PC-3 (cell line): ENCODE measurements around the gene OPHN1.

Experiments
- EZH2 ChIP-seq: fragments of 300-600 bp; sonication (generic); IDR thresholded peaks from one replicate; pipeline ENCODE4 v1.6.1; 2017; ENCODE audit warnings: antibody characterized with exemption, mild to moderate bottlenecking, low read length; ENCODE audit not compliant: unreplicated experiment
- TF ChIP-seq, protein P1 (sequence below): fragments of 300-600 bp; sonication (generic); conservative IDR thresholded peaks from 2 replicates; pipeline ENCODE4 v1.5.1; 2017; ENCODE audit warnings: antibody characterized with exemption, low read depth, mild to moderate bottlenecking, low read length

DNA sequence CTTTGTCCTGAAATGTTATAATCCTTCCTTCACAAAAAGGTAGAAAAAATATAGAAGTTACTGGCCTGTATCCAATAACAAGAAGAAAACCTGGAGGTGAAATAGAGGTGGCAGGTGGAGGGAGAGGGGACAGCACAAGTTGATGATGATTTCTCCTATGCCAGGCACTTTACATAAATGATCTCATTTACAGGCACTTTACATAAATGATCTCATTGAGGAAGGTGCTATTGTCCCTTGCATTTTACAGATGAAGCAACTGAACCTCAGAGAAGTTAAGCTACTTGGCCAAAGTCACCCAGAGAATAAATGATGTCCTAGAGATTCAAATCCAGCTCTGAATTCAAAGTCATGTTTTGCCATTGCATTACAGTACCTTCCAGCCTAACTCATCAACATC lies 7.1 kb upstream of the OPHN1 start:
- TF ChIP-seq, protein P1, sequence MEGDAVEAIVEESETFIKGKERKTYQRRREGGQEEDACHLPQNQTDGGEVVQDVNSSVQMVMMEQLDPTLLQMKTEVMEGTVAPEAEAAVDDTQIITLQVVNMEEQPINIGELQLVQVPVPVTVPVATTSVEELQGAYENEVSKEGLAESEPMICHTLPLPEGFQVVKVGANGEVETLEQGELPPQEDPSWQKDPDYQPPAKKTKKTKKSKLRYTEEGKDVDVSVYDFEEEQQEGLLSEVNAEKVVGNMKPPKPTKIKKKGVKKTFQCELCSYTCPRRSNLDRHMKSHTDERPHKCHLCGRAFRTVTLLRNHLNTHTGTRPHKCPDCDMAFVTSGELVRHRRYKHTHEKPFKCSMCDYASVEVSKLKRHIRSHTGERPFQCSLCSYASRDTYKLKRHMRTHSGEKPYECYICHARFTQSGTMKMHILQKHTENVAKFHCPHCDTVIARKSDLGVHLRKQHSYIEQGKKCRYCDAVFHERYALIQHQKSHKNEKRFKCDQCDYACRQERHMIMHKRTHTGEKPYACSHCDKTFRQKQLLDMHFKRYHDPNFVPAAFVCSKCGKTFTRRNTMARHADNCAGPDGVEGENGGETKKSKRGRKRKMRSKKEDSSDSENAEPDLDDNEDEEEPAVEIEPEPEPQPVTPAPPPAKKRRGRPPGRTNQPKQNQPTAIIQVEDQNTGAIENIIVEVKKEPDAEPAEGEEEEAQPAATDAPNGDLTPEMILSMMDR, result no peak
- no peak for TF ChIP-seq EZH2
